ENCODE measurements around the gene B3GNT2. TPM values are rescaled to one million over a fixed set of nuclear protein-coding genes. Genes with fewer than 3 reads are reported as not detected.

B3GNT2 gene
- total and polyA plus RNA-seq, 2 donors (not counting 3 experiments of a cell fraction or from before 2014, with no cell fraction given), result 9.5 to 21.2 TPM

- Histone ChIP-seq H2AFZ (ENCODE audit: low read depth, low read length) (no peak overlapping the region), H3K79me2 (ENCODE audit: control insufficient read depth, insufficient read depth, low read length) (peaks cover 28% of the 10 kb centered on the region), H3K9ac (replicated peaks; ENCODE audit: extremely low read depth, insufficient read depth, low read length) (no peak overlapping the region), H3K4me3 (replicated peaks in 1 of 3; ENCODE audit: insufficient read depth in 1 of 3, low read depth in 1 of 3, low read length in 3 of 3) (no peak overlapping the region), H4K20me1 (replicated peaks; ENCODE audit: control insufficient read depth, extremely low read depth, insufficient read depth, low read length) (no peaks in the 10 kb centered on the region), H3K36me3 (ENCODE audit: control insufficient read depth in 2 of 2, extremely low read depth in 1 of 2, insufficient read depth in 2 of 2, low read length in 2 of 2) (peaks cover 5 to 9% of the 10 kb centered on the region in 2 experiments), H3K27me3 (ENCODE audit: control insufficient read depth in 2 of 2, insufficient read depth in 2 of 2, low read length in 2 of 2) (no peaks in the 10 kb centered on the region), H3K4me1 (ENCODE audit: control insufficient read depth, extremely low read depth, insufficient read depth, low read length) (peaks cover 25% of the 10 kb centered on the region), H3K27ac (ENCODE audit: insufficient read depth, low read depth, low read length) (no peak overlapping the region), H3K9me3 (replicated peaks; ENCODE audit: control insufficient read depth, insufficient read depth, low read length) (no peaks in the 10 kb centered on the region), H3K4me2 (ENCODE audit: insufficient read depth, low read length) (no peak overlapping the region), H3K9me1 (replicated peaks; ENCODE audit: control insufficient read depth, extremely low read depth, insufficient read depth, low read length) (no peaks in the 10 kb centered on the region)
- dilution Hi-C loops (cut with MboI; ENCODE audit: extremely low pct_ligation_motif_present, low sequenced_read_pairs) (no loop called here), intact Hi-C loops (cut with micrococcal nuclease) (no loop called here)
- FAIRE-seq (no peak), DNase-seq (ENCODE audit: low read depth, low spot score) (no peak)
- ChIA-PET POLR2A (no interaction called here), CTCF (no interaction called here)
- TF ChIP-seq JUN (IDR thresholded peaks at IDR 0.05; ENCODE audit: borderline replicate concordance, insufficient read depth, insufficient read length, low read depth), result no peak
- BruUV-seq (replicated peaks), result TSS peak; percentile 20
These were observed 26.8 kb downstream of the B3GNT2 start for GRCh38 chr2:62222674-62223073.

DNA sequence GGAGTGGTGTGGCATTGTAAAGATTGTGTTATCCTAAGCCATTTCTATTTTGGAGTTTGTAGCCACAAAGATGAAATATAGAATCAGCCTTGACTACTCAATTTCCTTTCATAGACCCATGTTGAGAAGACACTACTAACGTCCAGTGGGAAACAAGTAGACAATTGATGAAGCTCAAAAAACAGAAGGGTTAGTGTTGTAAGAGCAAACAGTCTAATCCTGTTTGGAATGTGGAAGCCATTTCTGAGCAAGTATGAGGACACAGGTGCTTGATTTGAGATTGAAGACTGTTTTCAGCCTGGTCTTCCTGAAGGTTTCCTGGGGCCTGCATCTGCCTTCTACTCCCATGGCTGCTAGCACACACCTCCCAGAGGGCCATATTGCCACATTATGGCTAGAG is 29.1 kb downstream of the B3GNT2 start:
- H3K9me1 ChIP-seq (replicated peaks; ENCODE audit: control insufficient read depth, extremely low read depth, insufficient read depth, low read length), result no peaks in the 10 kb centered on the region
- intact Hi-C loops (cut with micrococcal nuclease), result no loop called here
- H3K36me3 ChIP-seq (ENCODE audit: control insufficient read depth in 2 of 2, extremely low read depth in 1 of 2, insufficient read depth in 2 of 2, low read length in 2 of 2), result peaks cover 5 to 9% of the 10 kb centered on the region in 2 experiments
- H3K9ac ChIP-seq (replicated peaks; ENCODE audit: extremely low read depth, insufficient read depth, low read length), result no peak overlapping the region
- H3K4me1 ChIP-seq (ENCODE audit: control insufficient read depth, extremely low read depth, insufficient read depth, low read length), result peaks cover 16% of the 10 kb centered on the region
- POLR2A ChIA-PET, result no interaction called here
- H4K20me1 ChIP-seq (replicated peaks; ENCODE audit: control insufficient read depth, extremely low read depth, insufficient read depth, low read length), result no peaks in the 10 kb centered on the region
- H3K9me3 ChIP-seq (replicated peaks; ENCODE audit: control insufficient read depth, insufficient read depth, low read length), result no peaks in the 10 kb centered on the region
- dilution Hi-C loops (cut with MboI; ENCODE audit: extremely low pct_ligation_motif_present, low sequenced_read_pairs), result no loop called here
- DNase-seq (ENCODE audit: low read depth, low spot score) (no peak), FAIRE-seq (no peak)
- H3K4me2 ChIP-seq (ENCODE audit: insufficient read depth, low read length), result no peak overlapping the region
- no peak overlapping the region for H3K27ac ChIP-seq (ENCODE audit: insufficient read depth, low read depth, low read length)
- H3K4me3 ChIP-seq (replicated peaks in 1 of 3; ENCODE audit: insufficient read depth in 1 of 3, low read depth in 1 of 3, low read length in 3 of 3), result no peak overlapping the region
- BruUV-seq (replicated peaks), result no TSS peak
- no peaks in the 10 kb centered on the region for H3K27me3 ChIP-seq (ENCODE audit: control insufficient read depth in 2 of 2, insufficient read depth in 2 of 2, low read length in 2 of 2)
- H2AFZ ChIP-seq (ENCODE audit: low read depth, low read length), result no peak overlapping the region
- no peak for TF ChIP-seq MYC (IDR thresholded peaks at IDR 0.05; ENCODE audit: low read depth, low read length)
- TF ChIP-seq, protein P1, sequence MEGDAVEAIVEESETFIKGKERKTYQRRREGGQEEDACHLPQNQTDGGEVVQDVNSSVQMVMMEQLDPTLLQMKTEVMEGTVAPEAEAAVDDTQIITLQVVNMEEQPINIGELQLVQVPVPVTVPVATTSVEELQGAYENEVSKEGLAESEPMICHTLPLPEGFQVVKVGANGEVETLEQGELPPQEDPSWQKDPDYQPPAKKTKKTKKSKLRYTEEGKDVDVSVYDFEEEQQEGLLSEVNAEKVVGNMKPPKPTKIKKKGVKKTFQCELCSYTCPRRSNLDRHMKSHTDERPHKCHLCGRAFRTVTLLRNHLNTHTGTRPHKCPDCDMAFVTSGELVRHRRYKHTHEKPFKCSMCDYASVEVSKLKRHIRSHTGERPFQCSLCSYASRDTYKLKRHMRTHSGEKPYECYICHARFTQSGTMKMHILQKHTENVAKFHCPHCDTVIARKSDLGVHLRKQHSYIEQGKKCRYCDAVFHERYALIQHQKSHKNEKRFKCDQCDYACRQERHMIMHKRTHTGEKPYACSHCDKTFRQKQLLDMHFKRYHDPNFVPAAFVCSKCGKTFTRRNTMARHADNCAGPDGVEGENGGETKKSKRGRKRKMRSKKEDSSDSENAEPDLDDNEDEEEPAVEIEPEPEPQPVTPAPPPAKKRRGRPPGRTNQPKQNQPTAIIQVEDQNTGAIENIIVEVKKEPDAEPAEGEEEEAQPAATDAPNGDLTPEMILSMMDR (IDR thresholded peaks at IDR 0.05; ENCODE audit: extremely low read depth in 1 of 2, insufficient read depth in 1 of 2, low read depth in 1 of 2, low read length in 2 of 2), result no peak
- CTCF ChIA-PET, result no interaction called here
- H3K79me2 ChIP-seq (ENCODE audit: control insufficient read depth, insufficient read depth, low read length), result peaks cover 14% of the 10 kb centered on the region
